ENCODE results near the gene PPP3R2. TPM values are rescaled to one million over a fixed set of nuclear protein-coding genes. Genes with fewer than 3 reads are reported as not detected.

PPP3R2 gene
- total RNA-seq, 1 experiment from 2014 or later: not detected

DNA sequence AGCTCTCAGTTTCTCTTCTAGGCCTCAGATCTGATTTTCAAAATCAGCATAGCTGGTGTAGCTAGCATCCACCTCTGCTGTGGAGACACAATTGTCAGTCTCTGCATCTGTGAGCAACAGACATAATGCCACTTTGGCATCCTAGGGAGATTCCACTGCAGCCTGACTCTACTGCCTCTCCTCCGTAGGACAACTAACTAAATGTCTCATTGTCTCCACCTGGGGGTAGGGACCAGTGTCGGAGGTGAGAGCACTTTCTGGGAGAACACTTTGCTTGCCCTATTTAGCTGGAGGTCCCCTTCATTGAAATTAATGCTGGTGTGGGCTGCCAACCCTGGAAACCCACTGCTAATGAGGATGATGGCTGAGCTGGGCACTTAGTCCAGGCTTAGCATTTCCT is 1.4 kb downstream of the PPP3R2 start:
- WGBS (ENCODE audit: extremely low coverage, insufficient read length, low lambda C conversion rate): no CpG with 5 or more reads among the region's 2 CpGs
- Histone ChIP-seq H2BK20ac (ENCODE audit: low read depth, low read length, poor library complexity, severe bottlenecking) (no peak overlapping the region), H2AFZ (ENCODE audit: low read length) (no peak overlapping the region), H3K23me2 (ENCODE audit: insufficient read length, low read depth, low read length, poor library complexity, severe bottlenecking) (no peaks in the 10 kb centered on the region), H3K23ac (ENCODE audit: insufficient read length, low read depth, low read length) (no peak overlapping the region), H3K4me2 (ENCODE audit: insufficient read depth, insufficient read length, low read length) (no peak overlapping the region), H2BK12ac (ENCODE audit: insufficient read length, low read depth, low read length) (no peak overlapping the region), H3K4ac (ENCODE audit: low read depth, low read length) (no peak overlapping the region), H3T11ph (ENCODE audit: low read length) (no peak overlapping the region), H3K79me1 (ENCODE audit: insufficient read depth, low read depth, low read length, poor library complexity, severe bottlenecking) (no peaks in the 10 kb centered on the region), H4K5ac (ENCODE audit: insufficient read length, low read depth, low read length) (no peak overlapping the region), H3K27me3 (ENCODE audit: insufficient read depth, low read length) (no peaks in the 10 kb centered on the region), H4K91ac (ENCODE audit: insufficient read length, low read depth, low read length) (no peak overlapping the region), H4K8ac (replicated peaks; ENCODE audit: insufficient read length, low read depth, low read length) (no peak overlapping the region), H2AK5ac (ENCODE audit: insufficient read length, low read length) (no peak overlapping the region), H3K4me1 (ENCODE audit: insufficient read depth, low read length) (no peaks in the 10 kb centered on the region), H2BK120ac (ENCODE audit: low read depth, low read length, poor library complexity, severe bottlenecking) (no peak overlapping the region), H3K14ac (ENCODE audit: insufficient read depth, low read length) (no peak overlapping the region), H3K9ac (ENCODE audit: extremely low read depth, insufficient read length, low read length) (no peak overlapping the region), H4K20me1 (ENCODE audit: control insufficient read depth, insufficient read depth, insufficient read length) (no peaks in the 10 kb centered on the region), H2BK5ac (ENCODE audit: insufficient read length, low read length) (no peak overlapping the region), H3K9me3 (ENCODE audit: control insufficient read depth, low read depth, low read length) (no peaks in the 10 kb centered on the region), H2BK15ac (ENCODE audit: low read depth, low read length) (no peak overlapping the region), H3K27ac (ENCODE audit: insufficient read length, low read depth, low read length) (no peak overlapping the region), H3K18ac (ENCODE audit: insufficient read length, low read depth, low read length) (no peak overlapping the region), H3K56ac (ENCODE audit: insufficient read length, low read depth, low read length) (no peak overlapping the region), H3K79me2 (ENCODE audit: insufficient read depth, low read length) (no peaks in the 10 kb centered on the region)
- DNase-seq: no peak
- Mint-ChIP-seq H3K27me3 (ENCODE audit: low read depth) (peaks cover 4% of the 10 kb centered on the region; the same call in 1 of the 2 replicates), H3K4me1 (peaks cover 3 to 7% of the 10 kb centered on the region in 2 experiments; a peak in 3 of 4 replicates), H3K36me3 (ENCODE audit: insufficient read depth in 1 of 3, low read depth in 3 of 3) (no peaks in the 10 kb centered on the region), H3K9me3 (no peaks in the 10 kb centered on the region), H3K4me3 (no peak overlapping the region), H3K27ac (no peak overlapping the region)
- TF ChIP-seq, protein P1, sequence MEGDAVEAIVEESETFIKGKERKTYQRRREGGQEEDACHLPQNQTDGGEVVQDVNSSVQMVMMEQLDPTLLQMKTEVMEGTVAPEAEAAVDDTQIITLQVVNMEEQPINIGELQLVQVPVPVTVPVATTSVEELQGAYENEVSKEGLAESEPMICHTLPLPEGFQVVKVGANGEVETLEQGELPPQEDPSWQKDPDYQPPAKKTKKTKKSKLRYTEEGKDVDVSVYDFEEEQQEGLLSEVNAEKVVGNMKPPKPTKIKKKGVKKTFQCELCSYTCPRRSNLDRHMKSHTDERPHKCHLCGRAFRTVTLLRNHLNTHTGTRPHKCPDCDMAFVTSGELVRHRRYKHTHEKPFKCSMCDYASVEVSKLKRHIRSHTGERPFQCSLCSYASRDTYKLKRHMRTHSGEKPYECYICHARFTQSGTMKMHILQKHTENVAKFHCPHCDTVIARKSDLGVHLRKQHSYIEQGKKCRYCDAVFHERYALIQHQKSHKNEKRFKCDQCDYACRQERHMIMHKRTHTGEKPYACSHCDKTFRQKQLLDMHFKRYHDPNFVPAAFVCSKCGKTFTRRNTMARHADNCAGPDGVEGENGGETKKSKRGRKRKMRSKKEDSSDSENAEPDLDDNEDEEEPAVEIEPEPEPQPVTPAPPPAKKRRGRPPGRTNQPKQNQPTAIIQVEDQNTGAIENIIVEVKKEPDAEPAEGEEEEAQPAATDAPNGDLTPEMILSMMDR (conservative IDR thresholded peaks at IDR 0.05): peak; percentile 27; the same call in 1 of the 3 replicates

Data from H9 (cell line).